H1 (cell line): ENCODE results near the gene GDF15. TPM values are rescaled to one million over a fixed set of nuclear protein-coding genes. Genes with fewer than 3 reads are reported as not detected.

Experiments
- CEBPB ChIP-seq: IDR thresholded peaks from 2 replicates; pipeline ENCODE4 v1.6.1; 2012; ENCODE audit warnings: low read depth, low read length
- CHD1 ChIP-seq: IDR thresholded peaks from 2 replicates; pipeline ENCODE4 v1.6.1; 2012; ENCODE audit warnings: low read depth, low read length, improper control_type of control experiment
- CHD2 ChIP-seq: IDR thresholded peaks from 2 replicates; pipeline ENCODE4 v1.6.1; 2012; ENCODE audit warnings: low read length, improper control_type of control experiment
- KDM4A ChIP-seq: IDR thresholded peaks from one replicate; pipeline ENCODE4 v1.7.1; 2012; ENCODE audit warnings: low read depth, mild to moderate bottlenecking, moderate library complexity, low read length, inconsistent platforms; ENCODE audit not compliant: severe bottlenecking
- POLR2AphosphoS5 ChIP-seq: IDR thresholded peaks from 2 replicates; pipeline ENCODE4 v1.6.1; 2011; ENCODE audit warnings: low read depth, low read length
- SIN3A ChIP-seq, 2 experiments: IDR thresholded peaks in 1 of 2; conservative IDR thresholded peaks in 1 of 2; 2 replicates each; pipeline ENCODE4 v1.6.1; 2011 to 2012; ENCODE audit warnings: low read length in 2 of 2, improper control_type of control experiment in 1 of 2, low read depth in 1 of 2, mild to moderate bottlenecking in 1 of 2
- SP1 ChIP-seq: IDR thresholded peaks from 2 replicates; pipeline ENCODE4 v1.6.1; 2011; ENCODE audit warnings: low read depth, low read length
- polyA plus RNA-seq, 7 experiments: library from polyadenylated mRNA; depleted of rRNA in 3 of 7; stranded (reverse) in 5 of 7; unstranded in 2 of 7; fragments of >200 nt in 5 of 7; fragments of 200-250 nt in 2 of 7; gene quantifications; 1 replicate in 5 of 7; 2 replicates in 1 of 7; 4 replicates in 1 of 7; pipeline versions ENCODE4 v1.2.1 to v1.2.3, GENCODE V29; 2011 to 2013; ENCODE audit warnings: missing spikeins in 2 of 7, mixed read lengths in 2 of 7
- total RNA-seq: library from RNA; stranded (reverse); fragmentation: NEBNext Ultra II Directional; extraction: Animal tissue kit (Norgen Biotek cat#: 25700); gene quantifications from 2 replicates; pipeline ENCODE4 v1.2.1, GENCODE V29; 2021
- TF ChIP-seq, protein P1 (sequence below): fragments of 300-600 bp; sonication (generic); IDR thresholded peaks from 2 replicates; pipeline ENCODE4 v1.7.1; 2012; ENCODE audit warnings: low read length, moderate library complexity, mild to moderate bottlenecking, inconsistent platforms; ENCODE audit not compliant: insufficient replicate concordance
- TF ChIP-seq, protein P2 (sequence below): IDR thresholded peaks from 2 replicates; pipeline ENCODE4 v1.6.1; 2011; ENCODE audit warnings: low read depth, mild to moderate bottlenecking, low read length; ENCODE audit not compliant: insufficient read depth

Gene GDF15
- total and polyA plus RNA-seq, 2 of the 8 experiments (the other 6 are each of a cell fraction or from before 2014, with no cell fraction given), result 4.1 to 8.5 TPM

DNA sequence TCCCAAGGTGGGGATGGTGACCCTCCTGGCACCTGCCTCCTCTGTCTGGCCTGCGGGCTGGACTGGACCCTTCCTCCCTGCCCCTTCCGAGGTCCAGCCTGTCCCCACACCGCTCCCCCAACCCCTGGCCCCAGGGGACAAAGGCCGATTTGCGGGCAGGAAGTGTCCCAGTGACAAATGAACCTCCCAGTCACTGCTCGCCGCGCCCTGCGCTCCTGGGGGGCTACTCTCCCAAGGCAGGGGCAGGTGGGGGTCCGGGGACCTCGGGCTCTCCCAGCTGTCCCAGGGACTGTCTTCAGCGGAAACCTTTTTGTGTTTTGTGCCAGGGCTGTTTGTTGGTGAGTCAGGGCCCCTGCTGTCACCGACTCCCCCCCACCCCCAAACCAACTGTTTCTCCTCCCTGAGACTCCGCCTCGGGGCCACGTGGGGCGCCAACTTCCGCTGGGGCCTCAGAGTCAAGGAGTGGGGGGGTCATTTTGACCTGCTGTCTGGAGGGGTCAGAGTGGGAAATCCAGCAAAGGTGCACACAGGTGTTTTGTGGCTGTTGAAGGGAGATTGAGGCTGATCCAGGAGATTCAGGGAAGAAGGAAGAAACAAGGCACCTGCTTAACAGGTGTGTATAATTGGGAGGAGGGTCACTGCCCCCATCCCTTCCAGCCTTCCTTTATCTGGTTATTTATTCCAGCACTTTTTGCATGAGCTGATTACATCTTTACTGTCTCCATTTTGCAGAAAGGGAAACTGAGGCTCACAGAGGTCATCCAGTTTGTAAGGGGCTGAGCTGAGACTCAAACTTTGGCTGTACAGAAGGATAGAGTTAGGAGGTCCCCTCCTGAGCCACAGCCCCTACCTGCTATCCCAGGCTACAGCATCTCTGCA, 44.7 kb upstream of the GDF15 start (continued):
- TF ChIP-seq, protein P1, sequence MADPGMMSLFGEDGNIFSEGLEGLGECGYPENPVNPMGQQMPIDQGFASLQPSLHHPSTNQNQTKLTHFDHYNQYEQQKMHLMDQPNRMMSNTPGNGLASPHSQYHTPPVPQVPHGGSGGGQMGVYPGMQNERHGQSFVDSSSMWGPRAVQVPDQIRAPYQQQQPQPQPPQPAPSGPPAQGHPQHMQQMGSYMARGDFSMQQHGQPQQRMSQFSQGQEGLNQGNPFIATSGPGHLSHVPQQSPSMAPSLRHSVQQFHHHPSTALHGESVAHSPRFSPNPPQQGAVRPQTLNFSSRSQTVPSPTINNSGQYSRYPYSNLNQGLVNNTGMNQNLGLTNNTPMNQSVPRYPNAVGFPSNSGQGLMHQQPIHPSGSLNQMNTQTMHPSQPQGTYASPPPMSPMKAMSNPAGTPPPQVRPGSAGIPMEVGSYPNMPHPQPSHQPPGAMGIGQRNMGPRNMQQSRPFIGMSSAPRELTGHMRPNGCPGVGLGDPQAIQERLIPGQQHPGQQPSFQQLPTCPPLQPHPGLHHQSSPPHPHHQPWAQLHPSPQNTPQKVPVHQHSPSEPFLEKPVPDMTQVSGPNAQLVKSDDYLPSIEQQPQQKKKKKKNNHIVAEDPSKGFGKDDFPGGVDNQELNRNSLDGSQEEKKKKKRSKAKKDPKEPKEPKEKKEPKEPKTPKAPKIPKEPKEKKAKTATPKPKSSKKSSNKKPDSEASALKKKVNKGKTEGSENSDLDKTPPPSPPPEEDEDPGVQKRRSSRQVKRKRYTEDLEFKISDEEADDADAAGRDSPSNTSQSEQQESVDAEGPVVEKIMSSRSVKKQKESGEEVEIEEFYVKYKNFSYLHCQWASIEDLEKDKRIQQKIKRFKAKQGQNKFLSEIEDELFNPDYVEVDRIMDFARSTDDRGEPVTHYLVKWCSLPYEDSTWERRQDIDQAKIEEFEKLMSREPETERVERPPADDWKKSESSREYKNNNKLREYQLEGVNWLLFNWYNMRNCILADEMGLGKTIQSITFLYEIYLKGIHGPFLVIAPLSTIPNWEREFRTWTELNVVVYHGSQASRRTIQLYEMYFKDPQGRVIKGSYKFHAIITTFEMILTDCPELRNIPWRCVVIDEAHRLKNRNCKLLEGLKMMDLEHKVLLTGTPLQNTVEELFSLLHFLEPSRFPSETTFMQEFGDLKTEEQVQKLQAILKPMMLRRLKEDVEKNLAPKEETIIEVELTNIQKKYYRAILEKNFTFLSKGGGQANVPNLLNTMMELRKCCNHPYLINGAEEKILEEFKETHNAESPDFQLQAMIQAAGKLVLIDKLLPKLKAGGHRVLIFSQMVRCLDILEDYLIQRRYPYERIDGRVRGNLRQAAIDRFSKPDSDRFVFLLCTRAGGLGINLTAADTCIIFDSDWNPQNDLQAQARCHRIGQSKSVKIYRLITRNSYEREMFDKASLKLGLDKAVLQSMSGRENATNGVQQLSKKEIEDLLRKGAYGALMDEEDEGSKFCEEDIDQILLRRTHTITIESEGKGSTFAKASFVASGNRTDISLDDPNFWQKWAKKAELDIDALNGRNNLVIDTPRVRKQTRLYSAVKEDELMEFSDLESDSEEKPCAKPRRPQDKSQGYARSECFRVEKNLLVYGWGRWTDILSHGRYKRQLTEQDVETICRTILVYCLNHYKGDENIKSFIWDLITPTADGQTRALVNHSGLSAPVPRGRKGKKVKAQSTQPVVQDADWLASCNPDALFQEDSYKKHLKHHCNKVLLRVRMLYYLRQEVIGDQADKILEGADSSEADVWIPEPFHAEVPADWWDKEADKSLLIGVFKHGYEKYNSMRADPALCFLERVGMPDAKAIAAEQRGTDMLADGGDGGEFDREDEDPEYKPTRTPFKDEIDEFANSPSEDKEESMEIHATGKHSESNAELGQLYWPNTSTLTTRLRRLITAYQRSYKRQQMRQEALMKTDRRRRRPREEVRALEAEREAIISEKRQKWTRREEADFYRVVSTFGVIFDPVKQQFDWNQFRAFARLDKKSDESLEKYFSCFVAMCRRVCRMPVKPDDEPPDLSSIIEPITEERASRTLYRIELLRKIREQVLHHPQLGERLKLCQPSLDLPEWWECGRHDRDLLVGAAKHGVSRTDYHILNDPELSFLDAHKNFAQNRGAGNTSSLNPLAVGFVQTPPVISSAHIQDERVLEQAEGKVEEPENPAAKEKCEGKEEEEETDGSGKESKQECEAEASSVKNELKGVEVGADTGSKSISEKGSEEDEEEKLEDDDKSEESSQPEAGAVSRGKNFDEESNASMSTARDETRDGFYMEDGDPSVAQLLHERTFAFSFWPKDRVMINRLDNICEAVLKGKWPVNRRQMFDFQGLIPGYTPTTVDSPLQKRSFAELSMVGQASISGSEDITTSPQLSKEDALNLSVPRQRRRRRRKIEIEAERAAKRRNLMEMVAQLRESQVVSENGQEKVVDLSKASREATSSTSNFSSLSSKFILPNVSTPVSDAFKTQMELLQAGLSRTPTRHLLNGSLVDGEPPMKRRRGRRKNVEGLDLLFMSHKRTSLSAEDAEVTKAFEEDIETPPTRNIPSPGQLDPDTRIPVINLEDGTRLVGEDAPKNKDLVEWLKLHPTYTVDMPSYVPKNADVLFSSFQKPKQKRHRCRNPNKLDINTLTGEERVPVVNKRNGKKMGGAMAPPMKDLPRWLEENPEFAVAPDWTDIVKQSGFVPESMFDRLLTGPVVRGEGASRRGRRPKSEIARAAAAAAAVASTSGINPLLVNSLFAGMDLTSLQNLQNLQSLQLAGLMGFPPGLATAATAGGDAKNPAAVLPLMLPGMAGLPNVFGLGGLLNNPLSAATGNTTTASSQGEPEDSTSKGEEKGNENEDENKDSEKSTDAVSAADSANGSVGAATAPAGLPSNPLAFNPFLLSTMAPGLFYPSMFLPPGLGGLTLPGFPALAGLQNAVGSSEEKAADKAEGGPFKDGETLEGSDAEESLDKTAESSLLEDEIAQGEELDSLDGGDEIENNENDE, result no peak
- TF ChIP-seq CHD2 (no peak), POLR2AphosphoS5 (no peak), KDM4A (no peak), SIN3A (conservative IDR thresholded peaks at IDR 0.05 in 1 of 2, IDR thresholded peaks at IDR 0.05 in 1 of 2; ENCODE audit: low read depth in 1 of 2, low read length in 2 of 2) (peak; percentile 18 to 55; a peak in 1 of 4 replicates), CEBPB (no peak), CHD1 (no peak), SP1 (no peak)
- TF ChIP-seq, protein P2, sequence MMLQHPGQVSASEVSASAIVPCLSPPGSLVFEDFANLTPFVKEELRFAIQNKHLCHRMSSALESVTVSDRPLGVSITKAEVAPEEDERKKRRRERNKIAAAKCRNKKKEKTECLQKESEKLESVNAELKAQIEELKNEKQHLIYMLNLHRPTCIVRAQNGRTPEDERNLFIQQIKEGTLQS, result no peak
